Glutamatergic neuron (in vitro differentiated cells): ENCODE data around the gene GPT2. TPM values are rescaled to one million over a fixed set of nuclear protein-coding genes. Genes with fewer than 3 reads are reported as not detected.
"Not testable (repeated sequence)": the region's sequence is repeated elsewhere in the genome, so short reads cannot be mapped to it uniquely, and the experiment has no call there.

Experiments used
- DNase-seq: peaks from one replicate; pipeline ENCODE4 v3.0.0; 2022
- H3K27ac Mint-ChIP-seq: one replicate; pipeline ENCODE4 v1.8.0; 2020; ENCODE audit warnings: mild to moderate bottlenecking, mixed read lengths, inconsistent platforms; ENCODE audit not compliant: unreplicated experiment
- H3K27me3 Mint-ChIP-seq: one replicate; pipeline ENCODE4 v1.8.0; 2020; ENCODE audit warnings: mild to moderate bottlenecking, moderate library complexity, mixed read lengths, inconsistent platforms; ENCODE audit not compliant: unreplicated experiment
- H3K36me3 Mint-ChIP-seq: one replicate; pipeline ENCODE4 v1.8.0; 2020; ENCODE audit warnings: mild to moderate bottlenecking, mixed read lengths, inconsistent platforms; ENCODE audit not compliant: unreplicated experiment
- H3K4me1 Mint-ChIP-seq: one replicate; pipeline ENCODE4 v1.8.0; 2020; ENCODE audit warnings: mild to moderate bottlenecking, low read depth, mixed read lengths, inconsistent platforms; ENCODE audit not compliant: unreplicated experiment
- H3K4me3 Mint-ChIP-seq: one replicate; pipeline ENCODE4 v1.8.0; 2020; ENCODE audit warnings: mild to moderate bottlenecking, mixed read lengths, inconsistent platforms; ENCODE audit not compliant: unreplicated experiment
- H3K9me3 Mint-ChIP-seq: one replicate; pipeline ENCODE4 v1.8.0; 2020; ENCODE audit warnings: mild to moderate bottlenecking, moderate library complexity, mixed read lengths, inconsistent platforms; ENCODE audit not compliant: unreplicated experiment
- CTCF ChIP-seq: fragments of 200-600 bp; sonication (generic); IDR thresholded peaks from one replicate; pipeline ENCODE4 v1.5.0; 2021; ENCODE audit not compliant: partially characterized antibody, unreplicated experiment
- total RNA-seq: library from RNA; stranded (reverse); fragmentation: NEBNext Ultra II Directional; extraction: Animal tissue kit (Norgen Biotek cat#: 25700); gene quantifications from one replicate; pipeline ENCODE4 v1.2.1, GENCODE V29; 2021; ENCODE audit not compliant: unreplicated experiment

The GPT2 gene
- total RNA-seq, 1 donor from 2014 or later: 70.7 TPM

- Mint-ChIP-seq H3K9me3 (no peaks in the 10 kb centered on the region), H3K27ac (peak overlapping the region; percentile 59), H3K27me3 (no peaks in the 10 kb centered on the region), H3K4me3 (no peak overlapping the region), H3K36me3 (no peaks in the 10 kb centered on the region), H3K4me1 (peaks cover 8% of the 10 kb centered on the region)
- TF ChIP-seq CTCF: peak; percentile 78
- peak; percentile 48 for DNase-seq
Measured at GRCh38 chr16:46857368-46857945, 26.7 kb upstream of the GPT2 start.

- Mint-ChIP-seq H3K27ac (no peak overlapping the region), H3K9me3 (no peaks in the 10 kb centered on the region), H3K4me3 (no peak overlapping the region), H3K27me3 (no peaks in the 10 kb centered on the region), H3K4me1 (peaks cover 8% of the 10 kb centered on the region), H3K36me3 (no peaks in the 10 kb centered on the region)
- DNase-seq: no peak
- no peak for TF ChIP-seq CTCF
Measured at GRCh38 chr16:46858151-46858550, 26.0 kb upstream of the GPT2 start.

- H3K9me3 Mint-ChIP-seq: no peaks in the 10 kb centered on the region
Measured at GRCh38 chr16:46859719-46860152, 24.4 kb upstream of the GPT2 start.

GRCh38 chr16:46862555-46863447 is 21.4 kb upstream of the GPT2 start:
- H3K9me3 Mint-ChIP-seq: no peaks in the 10 kb centered on the region
- no peak overlapping the region for H3K4me3 Mint-ChIP-seq
- TF ChIP-seq CTCF: no peak
- H3K27ac Mint-ChIP-seq: no peak overlapping the region
- H3K27me3 Mint-ChIP-seq: peaks cover 1% of the 10 kb centered on the region
- H3K4me1 Mint-ChIP-seq: peaks cover 1% of the 10 kb centered on the region
- no peak for DNase-seq
- H3K36me3 Mint-ChIP-seq: no peaks in the 10 kb centered on the region

More at GRCh38 chr16:46859719-46860152, 24.4 kb upstream of the GPT2 start:
- TF ChIP-seq CTCF: no peak
- Mint-ChIP-seq H3K4me1 (peaks cover 8% of the 10 kb centered on the region), H3K27ac (no peak overlapping the region), H3K4me3 (no peak overlapping the region), H3K36me3 (no peaks in the 10 kb centered on the region), H3K27me3 (no peaks in the 10 kb centered on the region)
- no peak for DNase-seq

GRCh38 chr16:46866286-46866685 is 17.9 kb upstream of the GPT2 start:
- no peak overlapping the region for H3K4me3 Mint-ChIP-seq
- DNase-seq: no peak
- peaks cover 4% of the 10 kb centered on the region for H3K9me3 Mint-ChIP-seq
- no peaks in the 10 kb centered on the region for H3K4me1 Mint-ChIP-seq
- H3K36me3 Mint-ChIP-seq: no peaks in the 10 kb centered on the region
- H3K27ac Mint-ChIP-seq: no peak overlapping the region
- TF ChIP-seq CTCF: no peak
- peaks cover 1% of the 10 kb centered on the region for H3K27me3 Mint-ChIP-seq

- H3K36me3 Mint-ChIP-seq, H3K4me3 Mint-ChIP-seq, H3K27me3 Mint-ChIP-seq, H3K9me3 Mint-ChIP-seq, H3K27ac Mint-ChIP-seq, DNase-seq, H3K4me1 Mint-ChIP-seq: not testable (repeated sequence)
Measured at GRCh38 chr16:46867486-46867885, 16.7 kb upstream of the GPT2 start.

- not testable (repeated sequence) for H3K27me3 Mint-ChIP-seq, DNase-seq, H3K4me3 Mint-ChIP-seq, H3K4me1 Mint-ChIP-seq, H3K36me3 Mint-ChIP-seq, H3K9me3 Mint-ChIP-seq, H3K27ac Mint-ChIP-seq
Measured at GRCh38 chr16:46868891-46869290, 15.3 kb upstream of the GPT2 start.
